ENCODE data around the gene WWOX.

The WWOX gene

DNA sequence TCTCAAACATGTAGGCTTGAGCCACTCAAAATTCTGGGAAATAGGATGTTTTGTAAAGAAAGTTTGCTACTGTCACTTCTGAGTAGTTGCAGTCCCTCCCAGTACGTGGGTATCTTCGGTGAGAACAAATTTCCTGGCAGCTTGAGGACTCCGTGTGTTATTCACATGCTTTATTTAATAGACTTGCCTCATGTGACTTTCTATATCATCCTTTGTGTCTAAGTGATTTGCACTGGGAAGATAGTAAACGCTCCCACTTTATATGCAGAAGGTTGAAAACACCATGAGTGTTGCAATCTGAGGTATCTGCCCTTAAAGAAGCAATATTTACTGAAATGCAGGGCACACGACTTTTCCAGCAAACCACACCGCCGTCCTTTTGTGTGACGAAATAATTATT, 857.4 kb downstream of the WWOX start:
- TF ChIP-seq, protein P1, sequence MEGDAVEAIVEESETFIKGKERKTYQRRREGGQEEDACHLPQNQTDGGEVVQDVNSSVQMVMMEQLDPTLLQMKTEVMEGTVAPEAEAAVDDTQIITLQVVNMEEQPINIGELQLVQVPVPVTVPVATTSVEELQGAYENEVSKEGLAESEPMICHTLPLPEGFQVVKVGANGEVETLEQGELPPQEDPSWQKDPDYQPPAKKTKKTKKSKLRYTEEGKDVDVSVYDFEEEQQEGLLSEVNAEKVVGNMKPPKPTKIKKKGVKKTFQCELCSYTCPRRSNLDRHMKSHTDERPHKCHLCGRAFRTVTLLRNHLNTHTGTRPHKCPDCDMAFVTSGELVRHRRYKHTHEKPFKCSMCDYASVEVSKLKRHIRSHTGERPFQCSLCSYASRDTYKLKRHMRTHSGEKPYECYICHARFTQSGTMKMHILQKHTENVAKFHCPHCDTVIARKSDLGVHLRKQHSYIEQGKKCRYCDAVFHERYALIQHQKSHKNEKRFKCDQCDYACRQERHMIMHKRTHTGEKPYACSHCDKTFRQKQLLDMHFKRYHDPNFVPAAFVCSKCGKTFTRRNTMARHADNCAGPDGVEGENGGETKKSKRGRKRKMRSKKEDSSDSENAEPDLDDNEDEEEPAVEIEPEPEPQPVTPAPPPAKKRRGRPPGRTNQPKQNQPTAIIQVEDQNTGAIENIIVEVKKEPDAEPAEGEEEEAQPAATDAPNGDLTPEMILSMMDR (IDR thresholded peaks at IDR 0.05; ENCODE audit: control extremely low read depth, extremely low read depth, low read depth, missing control alignments), result no peak
- DNase-seq (ENCODE audit: extremely low spot score), result no peak
- CTCF ChIA-PET, result no interaction called here
- POLR2A ChIA-PET, result no interaction called here

DNA sequence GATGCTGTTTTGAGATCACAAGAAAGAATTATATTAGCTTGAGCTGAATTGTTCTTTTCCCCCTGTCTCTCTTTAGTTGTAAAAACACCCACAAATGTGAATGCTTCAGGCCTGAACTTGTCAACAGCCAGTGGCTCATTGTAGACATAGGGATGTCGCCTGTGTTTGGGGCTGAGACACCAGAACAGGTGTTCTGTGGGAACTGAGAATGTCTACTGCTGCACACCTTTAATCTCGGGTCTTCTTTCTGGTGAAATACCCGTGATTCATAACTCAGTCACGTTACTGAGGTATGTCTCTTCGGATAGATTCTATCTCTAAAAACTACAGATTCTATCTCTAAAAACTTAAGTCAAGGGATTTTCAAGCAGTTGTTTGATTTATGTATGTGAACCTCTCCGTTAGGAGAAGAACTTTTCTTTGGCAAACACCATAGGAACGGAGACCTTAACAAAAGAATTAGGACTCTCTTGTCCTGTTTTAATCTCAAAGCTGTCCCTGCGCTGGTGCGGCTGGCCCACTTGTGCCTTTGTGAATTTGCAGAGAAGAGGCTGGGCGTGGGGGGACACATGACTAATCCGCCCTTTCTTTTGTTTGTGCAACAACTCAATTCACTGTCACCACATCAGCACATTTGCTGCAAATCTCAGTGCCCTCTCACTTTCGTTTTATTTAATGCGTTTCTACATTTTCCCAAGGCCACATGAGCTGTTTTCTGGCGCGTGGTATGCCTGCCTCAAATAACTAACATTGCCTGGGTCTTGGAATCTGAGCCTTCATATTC, 858.1 kb downstream of the WWOX start:
- DNase-seq (ENCODE audit: extremely low spot score), result no peak
- TF ChIP-seq, protein P1 (IDR thresholded peaks at IDR 0.05; ENCODE audit: control extremely low read depth, extremely low read depth, low read depth, missing control alignments), result no peak
- POLR2A ChIA-PET, result no interaction called here
- CTCF ChIA-PET, result no interaction called here

DNA sequence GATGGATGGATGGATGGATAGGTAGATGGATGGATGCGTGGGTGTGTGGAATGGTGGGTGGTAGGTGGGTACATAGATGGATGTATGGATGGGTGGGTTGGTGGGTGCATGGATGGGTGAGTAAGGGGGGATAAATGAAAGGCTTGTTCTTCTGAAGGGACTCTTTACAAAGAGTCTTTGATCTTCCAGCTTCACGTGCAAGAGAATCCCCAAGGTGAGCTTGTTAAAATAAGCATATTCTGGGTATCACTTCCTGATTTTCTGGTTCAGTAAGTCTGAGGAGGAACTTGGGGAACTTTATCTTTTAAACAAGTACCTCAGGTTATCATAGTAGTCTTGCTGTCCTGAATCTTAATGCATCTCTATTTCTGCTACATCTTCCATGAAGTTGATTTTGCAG, 862.0 kb downstream of the WWOX start:
- ChIA-PET CTCF (interaction anchor here (1.4 kb wide), 1 partner anchor 36 kb away, joined by 3 read pairs; no protein-coding TSS in a partner anchor), POLR2A (no interaction called here)
- TF ChIP-seq, protein P1 (IDR thresholded peaks at IDR 0.05; ENCODE audit: control extremely low read depth, extremely low read depth, low read depth, missing control alignments), result no peak
- no peak for DNase-seq (ENCODE audit: extremely low spot score)

DNA sequence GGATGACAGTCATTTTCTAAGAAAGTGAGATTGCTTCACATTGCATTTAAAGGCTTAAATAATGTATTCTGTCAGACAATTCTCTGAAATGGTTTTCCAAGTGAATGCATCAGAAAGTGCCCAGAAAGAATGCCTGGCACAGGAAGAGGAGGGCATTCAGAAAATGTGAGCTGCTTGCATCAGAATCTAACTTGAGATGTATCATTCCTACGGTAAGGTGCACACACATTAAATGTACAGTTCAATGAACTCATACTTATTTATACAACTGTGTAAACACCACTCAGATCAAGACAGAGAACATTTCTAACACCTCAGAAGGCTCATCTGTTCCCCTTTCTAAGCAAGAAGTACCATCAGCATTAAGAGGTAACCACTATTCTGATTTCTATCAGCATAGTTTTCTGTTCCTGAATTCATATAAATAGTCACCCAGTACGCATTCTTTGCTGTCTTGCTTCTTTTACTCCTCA, 863.0 kb downstream of the WWOX start:
- ChIA-PET POLR2A (no interaction called here), CTCF (interaction anchor here (1.4 kb wide), 1 partner anchor 37 kb away, joined by 3 read pairs; no protein-coding TSS in a partner anchor)
- TF ChIP-seq, protein P1 (IDR thresholded peaks at IDR 0.05; ENCODE audit: control extremely low read depth, extremely low read depth, low read depth, missing control alignments), result no peak
- peak; percentile 15 for DNase-seq (ENCODE audit: extremely low spot score)

DNA sequence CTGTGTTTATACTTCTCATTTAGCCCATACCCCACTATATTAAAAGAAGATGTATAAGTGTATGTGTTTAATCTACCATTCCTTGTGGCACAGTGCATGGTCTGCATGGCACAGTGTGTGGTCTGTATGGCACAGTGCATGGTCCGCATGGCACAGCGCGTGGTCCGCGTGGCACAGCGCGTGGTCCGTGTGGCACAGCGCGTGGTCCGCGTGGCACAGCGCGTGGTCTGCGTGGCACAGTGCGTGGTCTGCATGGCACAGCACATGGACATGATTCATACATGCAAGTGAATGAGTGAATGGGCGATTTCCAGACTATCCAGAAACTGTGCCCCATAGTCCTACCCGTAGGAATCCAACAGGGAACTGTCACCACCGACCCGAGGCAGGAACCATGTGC, 868.5 kb downstream of the WWOX start:
- TF ChIP-seq, protein P1 (IDR thresholded peaks at IDR 0.05; ENCODE audit: control extremely low read depth, extremely low read depth, low read depth, missing control alignments), result no peak
- POLR2A ChIA-PET, result no interaction called here
- CTCF ChIA-PET, result no interaction called here
- no peak for DNase-seq (ENCODE audit: extremely low spot score)

DNA sequence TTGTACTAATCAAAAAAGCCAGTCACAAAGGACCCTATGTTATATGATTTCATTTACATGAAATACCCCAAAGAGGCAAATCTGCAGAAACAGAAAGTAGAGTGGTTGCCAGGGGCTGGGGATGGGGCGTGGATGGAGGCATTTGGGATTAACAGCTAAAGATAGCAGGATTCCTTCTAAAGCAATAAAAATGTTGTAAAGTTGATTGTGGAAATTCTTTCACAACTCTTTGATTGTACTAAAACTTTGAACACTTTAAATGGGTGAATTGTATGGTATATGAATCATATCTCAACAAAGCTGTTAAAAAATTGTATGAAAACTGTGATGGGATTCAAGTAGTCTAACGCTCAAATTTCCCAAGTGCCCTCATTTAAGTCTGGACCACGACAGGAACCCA, 870.3 kb downstream of the WWOX start:
- ChIA-PET POLR2A (no interaction called here), CTCF (interaction anchor here (1.3 to 1.4 kb wide), 3 partner anchors 10 to 16 kb away, joined by 3 to 4 read pairs (median 3); no protein-coding TSS in a partner anchor)
- TF ChIP-seq, protein P1 (IDR thresholded peaks at IDR 0.05; ENCODE audit: control extremely low read depth, extremely low read depth, low read depth, missing control alignments), result no peak
- DNase-seq (ENCODE audit: extremely low spot score), result no peak
